HCEC 1CT (cell line): ENCODE measurements around the gene CX3CL1.
"Not testable (repeated sequence)": the region's sequence is repeated elsewhere in the genome, so short reads cannot be mapped to it uniquely, and the experiment has no call there.

Experiments used
- DNase-seq: peaks from one replicate; pipeline ENCODE4 v3.0.0-alpha.2; 2017

The CX3CL1 gene

GRCh38 chr16:57383276-57384247 lies 11.3 kb downstream of the CX3CL1 start:
- DNase-seq: no peak

- no peak for DNase-seq
These were observed 12.2 kb downstream of the CX3CL1 start for GRCh38 chr16:57384248-57385070.

- no peak for DNase-seq
These were observed 12.8 kb downstream of the CX3CL1 start for GRCh38 chr16:57385083-57385482.

GRCh38 chr16:57386381-57386951 lies 14.2 kb downstream of the CX3CL1 start:
- DNase-seq: no peak

- no peak for DNase-seq
These were observed 15.5 kb downstream of the CX3CL1 start for GRCh38 chr16:57387598-57388354.

- no peak for DNase-seq
These were observed 16.2 kb downstream of the CX3CL1 start for GRCh38 chr16:57388359-57389086.

GRCh38 chr16:57389087-57389468 lies 16.8 kb downstream of the CX3CL1 start:
- DNase-seq: no peak

GRCh38 chr16:57390636-57391295 lies 18.5 kb downstream of the CX3CL1 start:
- DNase-seq: no peak

GRCh38 chr16:57391300-57391699 lies 19.0 kb downstream of the CX3CL1 start:
- DNase-seq: no peak

- no peak for DNase-seq
These were observed 19.4 kb downstream of the CX3CL1 start for GRCh38 chr16:57391708-57392107.

GRCh38 chr16:57392694-57393093 lies 20.4 kb downstream of the CX3CL1 start:
- no peak for DNase-seq

GRCh38 chr16:57394444-57394843 lies 22.2 kb downstream of the CX3CL1 start:
- no peak for DNase-seq

GRCh38 chr16:57395026-57395425 lies 22.7 kb downstream of the CX3CL1 start:
- no peak for DNase-seq

GRCh38 chr16:57396786-57397185 lies 24.5 kb downstream of the CX3CL1 start:
- DNase-seq: no peak

GRCh38 chr16:57397493-57397892 lies 25.2 kb downstream of the CX3CL1 start:
- not testable (repeated sequence) for DNase-seq

- no peak for DNase-seq
These were observed 29.8 kb downstream of the CX3CL1 start for GRCh38 chr16:57401943-57402640.

GRCh38 chr16:57403965-57404817 lies 31.9 kb downstream of the CX3CL1 start, which contains the start of gene CCL17:
CCL17 (plus strand) TSS chr16:57404767; CDS start chr16:57413933, 9,166 bp downstream.
- no peak for DNase-seq

- no peak for DNase-seq
These were observed 32.8 kb downstream of the CX3CL1 start for GRCh38 chr16:57405097-57405496.

- DNase-seq: no peak
These were observed 34.6 kb downstream of the CX3CL1 start for GRCh38 chr16:57406881-57407280.
